Mesenchymal stem cell (in vitro differentiated cells and primary cell): ENCODE results near the gene CDSN.

Source experiments
- DNase-seq: peaks from one replicate; pipeline ENCODE4 v3.0.0-alpha.2; 2013
- H2AFZ ChIP-seq: one replicate; pipeline ENCODE4 v1.6.1; 2013; ENCODE audit warnings: low read depth, mild to moderate bottlenecking, control low read depth, inconsistent platforms, low read length, moderate library complexity
- H2AK5ac ChIP-seq: 2 replicates; pipeline ENCODE4 v1.6.1; 2013; ENCODE audit warnings: low read length, moderate library complexity, mild to moderate bottlenecking, inconsistent platforms; ENCODE audit not compliant: severe bottlenecking
- H2BK120ac ChIP-seq: one replicate; pipeline ENCODE4 v1.6.1; 2013; ENCODE audit warnings: low read depth, mild to moderate bottlenecking, inconsistent platforms, low read length, moderate library complexity
- H2BK12ac ChIP-seq, 2 experiments: one replicate each; pipeline ENCODE4 v1.6.1; 2013; ENCODE audit warnings: inconsistent platforms in 2 of 2, low read length in 2 of 2, mild to moderate bottlenecking in 2 of 2, moderate library complexity in 2 of 2, control low read depth in 1 of 2
- H2BK15ac ChIP-seq: one replicate; pipeline ENCODE4 v1.6.1; 2013; ENCODE audit warnings: mild to moderate bottlenecking, low read depth, inconsistent platforms; ENCODE audit not compliant: poor library complexity, severe bottlenecking
- H2BK5ac ChIP-seq: 2 replicates; pipeline ENCODE4 v1.6.1; 2013; ENCODE audit warnings: low read depth, mild to moderate bottlenecking, low read length, control low read depth, inconsistent platforms; ENCODE audit not compliant: poor library complexity, severe bottlenecking
- H3K14ac ChIP-seq, 2 experiments: one replicate each; pipeline ENCODE4 v1.6.1; 2013; ENCODE audit warnings: inconsistent platforms in 2 of 2, low read length in 2 of 2, control low read depth in 1 of 2, mild to moderate bottlenecking in 1 of 2, moderate library complexity in 1 of 2
- H3K18ac ChIP-seq, 2 experiments: one replicate each; pipeline ENCODE4 v1.6.1; 2013; ENCODE audit warnings: inconsistent platforms in 2 of 2, low read length in 2 of 2, control low read depth in 1 of 2, low read depth in 1 of 2, mild to moderate bottlenecking in 1 of 2
- H3K23ac ChIP-seq, 2 experiments: one replicate each; pipeline ENCODE4 v1.6.1; 2013; ENCODE audit warnings: inconsistent platforms in 2 of 2, low read length in 2 of 2, mild to moderate bottlenecking in 2 of 2, moderate library complexity in 2 of 2, control low read depth in 1 of 2
- H3K27ac ChIP-seq: 2 replicates; pipeline ENCODE4 v1.5.1; 2013; ENCODE audit warnings: mild to moderate bottlenecking, moderate library complexity, low read length, control low read depth, inconsistent platforms; ENCODE audit not compliant: poor library complexity, severe bottlenecking
- H3K27me3 ChIP-seq, 2 experiments: 2 replicates each; pipeline versions ENCODE4 v1.6.1 to v1.7.0; 2013; ENCODE audit warnings: low read length in 2 of 2, mild to moderate bottlenecking in 2 of 2, moderate library complexity in 2 of 2, control low read depth in 1 of 2, inconsistent platforms in 1 of 2; ENCODE audit not compliant: control insufficient read depth in 1 of 2, insufficient read depth in 1 of 2
- H3K36me3 ChIP-seq, 2 experiments: 2 replicates each; pipeline versions ENCODE4 v1.6.1 to v1.7.0; 2013; ENCODE audit warnings: low read length in 2 of 2, control low read depth in 1 of 2, inconsistent platforms in 1 of 2, low read depth in 1 of 2, mild to moderate bottlenecking in 1 of 2; ENCODE audit not compliant: insufficient read depth in 2 of 2, control insufficient read depth in 1 of 2
- H3K4ac ChIP-seq, 2 experiments: one replicate each; pipeline ENCODE4 v1.6.1; 2013; ENCODE audit warnings: inconsistent platforms in 2 of 2, low read length in 2 of 2, mild to moderate bottlenecking in 2 of 2, moderate library complexity in 2 of 2, control low read depth in 1 of 2, low read depth in 1 of 2
- H3K4me1 ChIP-seq: 2 replicates; pipeline ENCODE4 v1.6.1; 2013; ENCODE audit warnings: low read depth, low read length, control low read depth; ENCODE audit not compliant: control insufficient read depth, insufficient read depth
- H3K4me2 ChIP-seq: 2 replicates; pipeline ENCODE4 v1.6.1; 2013; ENCODE audit warnings: low read length, mild to moderate bottlenecking, inconsistent platforms; ENCODE audit not compliant: poor library complexity, severe bottlenecking
- H3K4me3 ChIP-seq, 2 experiments: 2 replicates each; pipeline versions ENCODE4 v1.5.1 to v1.7.0; 2013; ENCODE audit warnings: low read length in 2 of 2, mild to moderate bottlenecking in 2 of 2, control low read depth in 1 of 2, low read depth in 1 of 2; ENCODE audit not compliant: insufficient read depth in 1 of 2
- H3K79me1 ChIP-seq: replicated peaks from 2 replicates; pipeline ENCODE4 v1.6.1; 2013; ENCODE audit warnings: mild to moderate bottlenecking, control low read depth, low read length, inconsistent platforms; ENCODE audit not compliant: poor library complexity, severe bottlenecking
- H3K9ac ChIP-seq: 2 replicates; pipeline ENCODE4 v1.7.0; 2013; ENCODE audit warnings: mild to moderate bottlenecking, low read length, moderate library complexity
- H3K9me3 ChIP-seq: 2 replicates; pipeline ENCODE4 v1.7.0; 2013; ENCODE audit warnings: mild to moderate bottlenecking, low read length; ENCODE audit not compliant: control insufficient read depth
- H4K8ac ChIP-seq: one replicate; pipeline ENCODE4 v1.6.1; 2013; ENCODE audit warnings: inconsistent platforms, mild to moderate bottlenecking, low read length, moderate library complexity
- H4K91ac ChIP-seq: one replicate; pipeline ENCODE4 v1.6.1; 2013; ENCODE audit warnings: mild to moderate bottlenecking, low read length, inconsistent platforms
- WGBS: methylation state at CpG from one replicate; pipeline ENCODE4 v1.1.7; 2013; ENCODE audit warnings: mixed read lengths; 5-methylcytosine and 5-hydroxymethylcytosine counted together

Gene CDSN

GRCh38 chr6:31114970-31115849 lies 5.0 kb downstream of the CDSN start:
- Histone ChIP-seq H3K14ac (peak overlapping the region in 1 of 2 experiments; percentile 94), H3K4me3 (peak overlapping the region in 1 of 2 experiments; percentile 63), H3K27ac (peak overlapping the region; percentile 70), H2BK5ac (peak overlapping the region; percentile 66), H2BK15ac (no peak overlapping the region), H3K79me1 (peaks cover 22% of the 10 kb centered on the region), H2BK12ac (peak overlapping the region in 1 of 2 experiments; percentile 57), H3K9me3 (no peaks in the 10 kb centered on the region), H4K8ac (peak overlapping the region; percentile 33), H2BK120ac (peak overlapping the region; percentile 34), H2AFZ (no peak overlapping the region), H2AK5ac (peak overlapping the region; percentile 87), H3K23ac (no peak overlapping the region), H3K18ac (peak overlapping the region; percentile 6 to 22), H3K9ac (peak overlapping the region; percentile 85), H3K27me3 (peaks cover 8 to 12% of the 10 kb centered on the region in 2 experiments), H3K36me3 (peaks cover 0 to 12% of the 10 kb centered on the region in 2 experiments), H3K4ac (peak overlapping the region; percentile 3 to 7), H4K91ac (peak overlapping the region; percentile 73), H3K4me2 (peak overlapping the region; percentile 38), H3K4me1 (peaks cover 22% of the 10 kb centered on the region)
- peak; percentile 19 for DNase-seq
- 81% methylated on average over 7 of the region's 9 CpGs for WGBS

- peak within 1 kb of the TSS in 1 of 2 experiments; percentile 63 for H3K4me3 ChIP-seq
- no peak within 1 kb of the TSS for H2BK15ac ChIP-seq
- 1% methylated on average over 3 of the region's 3 CpGs for WGBS
- H3K4ac ChIP-seq = peak within 1 kb of the TSS; percentile 3 to 7
- H3K14ac ChIP-seq = peak within 1 kb of the TSS in 1 of 2 experiments; percentile 94
- no peak within 1 kb of the TSS for H3K23ac ChIP-seq
- peak within 1 kb of the TSS; percentile 38 for H3K4me2 ChIP-seq
- peaks cover 13 to 19% of the 10 kb centered on the region in 2 experiments for H3K27me3 ChIP-seq
- peak within 1 kb of the TSS; percentile 11 to 57 for H2BK12ac ChIP-seq
- H3K27ac ChIP-seq = peak within 1 kb of the TSS; percentile 70
- peaks cover 22% of the 10 kb centered on the region for H3K4me1 ChIP-seq
- peak within 1 kb of the TSS; percentile 33 for H4K8ac ChIP-seq
- peak; percentile 88 for DNase-seq
- peak within 1 kb of the TSS; percentile 34 for H2BK120ac ChIP-seq
- H4K91ac ChIP-seq = peak within 1 kb of the TSS; percentile 73
- peak within 1 kb of the TSS; percentile 66 for H2BK5ac ChIP-seq
- peak within 1 kb of the TSS; percentile 87 for H2AK5ac ChIP-seq
- H3K9me3 ChIP-seq = no peaks in the 10 kb centered on the region
- peaks cover 22% of the 10 kb centered on the region for H3K79me1 ChIP-seq
- peak within 1 kb of the TSS; percentile 85 for H3K9ac ChIP-seq
- H3K36me3 ChIP-seq = peaks cover 0 to 12% of the 10 kb centered on the region in 2 experiments
- H2AFZ ChIP-seq = no peak within 1 kb of the TSS
- H3K18ac ChIP-seq = peak within 1 kb of the TSS; percentile 6 to 22
Measured at GRCh38 chr6:31114541-31114878, 5.7 kb downstream of the CDSN start, which contains the start of gene PSORS1C1. TSS of gene PSORS1C1 (plus strand) at chr6:31114800. CDS start at chr6:31129633, 14,833 bp downstream.

GRCh38 chr6:31113861-31114540 lies 6.2 kb downstream of the CDSN start:
- H3K4me2 ChIP-seq = no peak overlapping the region
- H3K23ac ChIP-seq = no peak overlapping the region
- peak overlapping the region in 1 of 2 experiments; percentile 63 for H3K4me3 ChIP-seq
- H2BK5ac ChIP-seq = no peak overlapping the region
- no peak overlapping the region for H2BK15ac ChIP-seq
- H3K79me1 ChIP-seq = peaks cover 22% of the 10 kb centered on the region
- peaks cover 13 to 24% of the 10 kb centered on the region in 2 experiments for H3K27me3 ChIP-seq
- H3K4ac ChIP-seq = no peak overlapping the region
- peak overlapping the region; percentile 70 for H3K27ac ChIP-seq
- no peak overlapping the region for H3K18ac ChIP-seq
- H3K4me1 ChIP-seq = peaks cover 22% of the 10 kb centered on the region
- H2AK5ac ChIP-seq = no peak overlapping the region
- no peak for DNase-seq
- H2BK120ac ChIP-seq = no peak overlapping the region
- H4K91ac ChIP-seq = no peak overlapping the region
- peak overlapping the region in 1 of 2 experiments; percentile 11 for H2BK12ac ChIP-seq
- H4K8ac ChIP-seq = no peak overlapping the region
- no peak overlapping the region for H2AFZ ChIP-seq
- no peaks in the 10 kb centered on the region for H3K9me3 ChIP-seq
- H3K9ac ChIP-seq = peak overlapping the region; percentile 85
- WGBS = 28% methylated on average over 6 of the region's 7 CpGs
- H3K14ac ChIP-seq = no peak overlapping the region
- peaks cover 0 to 12% of the 10 kb centered on the region in 2 experiments for H3K36me3 ChIP-seq

GRCh38 chr6:31112478-31112877 lies 7.8 kb downstream of the CDSN start, which contains the start of gene C6orf15:
TSS of gene C6orf15 (minus strand) at chr6:31112575. CDS start at chr6:31112555, 20 bp downstream.
- no peak within 1 kb of the TSS for H2BK15ac ChIP-seq
- H3K9me3 ChIP-seq = no peaks in the 10 kb centered on the region
- no peak for DNase-seq
- no peak within 1 kb of the TSS for H4K8ac ChIP-seq
- no peak within 1 kb of the TSS for H3K23ac ChIP-seq
- H2BK5ac ChIP-seq = no peak within 1 kb of the TSS
- H3K4me3 ChIP-seq = no peak within 1 kb of the TSS
- WGBS = 94% methylated on average over 5 of the region's 5 CpGs
- H3K9ac ChIP-seq = no peak within 1 kb of the TSS
- no peak within 1 kb of the TSS for H3K4me2 ChIP-seq
- H3K36me3 ChIP-seq = peaks cover 0 to 8% of the 10 kb centered on the region in 2 experiments
- H3K27ac ChIP-seq = no peak within 1 kb of the TSS
- peak within 1 kb of the TSS; percentile 77 for H2AK5ac ChIP-seq
- no peak within 1 kb of the TSS for H2BK120ac ChIP-seq
- H2BK12ac ChIP-seq = no peak within 1 kb of the TSS
- no peak within 1 kb of the TSS for H3K4ac ChIP-seq
- H4K91ac ChIP-seq = no peak within 1 kb of the TSS
- no peak within 1 kb of the TSS for H3K18ac ChIP-seq
- H3K4me1 ChIP-seq = peaks cover 18% of the 10 kb centered on the region
- no peak within 1 kb of the TSS for H2AFZ ChIP-seq
- peaks cover 19% of the 10 kb centered on the region for H3K79me1 ChIP-seq
- peak within 1 kb of the TSS in 1 of 2 experiments; percentile 35 for H3K14ac ChIP-seq
- H3K27me3 ChIP-seq = peaks cover 13 to 29% of the 10 kb centered on the region in 2 experiments
